Transverse colon (tissue), 4 donors: ENCODE data around the gene USP8. TPM values are rescaled to one million over a fixed set of nuclear protein-coding genes. Genes with fewer than 3 reads are reported as not detected.

Source experiments
- DNase-seq: peaks from one replicate; pipeline ENCODE4 v3.0.0-alpha.2; 2019
- H3K27ac ChIP-seq, 4 donors: fragments of 200-600 bp; sonication (generic); 2 replicates each; pipeline ENCODE4 v1.5.1; 2016 to 2018; ENCODE audit warnings: inconsistent platforms in 4 of 4
- H3K27me3 ChIP-seq: fragments of 200-600 bp; sonication (generic); 2 replicates; pipeline ENCODE4 v1.5.1; 2017; ENCODE audit warnings: inconsistent platforms
- H3K36me3 ChIP-seq, 4 donors: fragments of 200-600 bp; sonication (generic); 2 replicates each; pipeline ENCODE4 v1.5.1; 2017 to 2019; ENCODE audit warnings: inconsistent platforms in 4 of 4
- H3K4me1 ChIP-seq, 4 donors: fragments of 200-600 bp; sonication (generic); 2 replicates each; pipeline ENCODE4 v1.5.1; 2017 to 2020; ENCODE audit warnings: inconsistent platforms in 4 of 4
- H3K4me3 ChIP-seq, 4 donors: fragments of 200-600 bp; sonication (generic); 1 replicate in 1 of 4; 2 replicates in 3 of 4; pipeline versions ENCODE4 v1.5.1 to v1.6.1; 2017 to 2019; ENCODE audit warnings: inconsistent platforms in 4 of 4
- H3K9me3 ChIP-seq, 2 donors: fragments of 200-600 bp; sonication (generic); 2 replicates each; pipeline ENCODE4 v1.5.1; 2017 to 2019; ENCODE audit warnings: inconsistent platforms in 2 of 2
- CTCF ChIP-seq, 5 experiments: fragments of 200-600 bp in 3 of 5; fragments of 450-650 bp in 2 of 5; sonication (generic) in 3 of 5; IDR thresholded peaks; 1 replicate in 2 of 5; 2 replicates in 3 of 5; pipeline ENCODE4 v1.5.1; 2016 to 2017; ENCODE audit warnings: antibody characterized with exemption in 5 of 5, inconsistent platforms in 3 of 5, mild to moderate bottlenecking in 2 of 5, moderate library complexity in 1 of 5
- EP300 ChIP-seq: sonication (generic); formaldehyde crosslinking; IDR thresholded peaks from one replicate; pipeline ENCODE4 v1.6.1; 2017; ENCODE audit warnings: antibody characterized with exemption, low read depth
- POLR2A ChIP-seq: fragments of 450-650 bp; IDR thresholded peaks from one replicate; pipeline ENCODE4 v1.6.1; 2016; ENCODE audit warnings: antibody characterized with exemption, mild to moderate bottlenecking, moderate library complexity
- POLR2AphosphoS5 ChIP-seq, 3 donors: sonication (generic); formaldehyde crosslinking; IDR thresholded peaks; one replicate each; pipeline ENCODE4 v1.6.1; 2016; ENCODE audit warnings: antibody characterized with exemption in 3 of 3
- WGBS, 2 donors: methylation state at CpG; one replicate each; pipeline ENCODE4 v1.1.5; 2018; ENCODE audit warnings: low coverage in 1 of 2; 5-methylcytosine and 5-hydroxymethylcytosine counted together
- in situ Hi-C, 4 donors: fragments of 200-750 bp; cut with MboI; loops; one replicate each; pipeline versions ENCODE4 v1.15.0 to v1.15.1; 2017; ENCODE audit warnings: low sequenced_read_pairs in 3 of 4, low pct_ligation_motif_present in 1 of 4, low pct_unique_long_range_greater_than_20kb in 1 of 4
- intact Hi-C: fragments of 100-400 bp; cut with DNase I; formaldehyde crosslinking; loops from one replicate; pipeline ENCODE4 v1.15.1; 2023; ENCODE audit warnings: low total_unique reads
- total RNA-seq, 4 donors: library from RNA; depleted of rRNA; stranded (reverse); fragments of >200 nt; gene quantifications; one replicate each; pipeline ENCODE4 v1.1.0, GENCODE V29; 2016

Gene USP8
- total RNA-seq, 4 donors from 2014 or later = 17.9 to 102 (median 68.9) TPM

GRCh38 chr15:50435772-50436171, 11.6 kb downstream of the USP8 start:
- Histone ChIP-seq H3K4me1 (peaks cover 0 to 18% (median under 1%) of the 10 kb centered on the region in 4 donors), H3K4me3 (no peak overlapping the region), H3K9me3 (no peaks in the 10 kb centered on the region), H3K27ac (no peak overlapping the region), H3K27me3 (no peaks in the 10 kb centered on the region), H3K36me3 (peaks cover 0 to 19% (median 6%) of the 10 kb centered on the region in 4 donors)
- WGBS, 2 donors = 64 to 66% methylated on average over 2 of the region's 2 CpGs
- in situ Hi-C loops (no loop called here), intact Hi-C loops (no loop called here)
- TF ChIP-seq CTCF (IDR thresholded peaks at IDR 0.05) (no peak), EP300 (no peak), POLR2A (no peak), POLR2AphosphoS5 (IDR thresholded peaks at IDR 0.05) (no peak)
- DNase-seq = no peak

GRCh38 chr15:50438251-50438650, 14.0 kb downstream of the USP8 start:
- TF ChIP-seq CTCF (IDR thresholded peaks at IDR 0.05) (no peak), POLR2A (no peak), POLR2AphosphoS5 (IDR thresholded peaks at IDR 0.05) (no peak), EP300 (no peak)
- H3K27me3 ChIP-seq = no peaks in the 10 kb centered on the region
- H3K4me1 ChIP-seq = peaks cover 0 to 18% (median 0%) of the 10 kb centered on the region in 4 donors
- DNase-seq = no peak
- H3K27ac ChIP-seq = no peak overlapping the region
- 91 to 95% methylated on average over 6 to 8 of the region's 8 CpGs for WGBS, 2 donors
- in situ Hi-C loops = no loop called here
- intact Hi-C loops = no loop called here
- H3K36me3 ChIP-seq = peaks cover 0 to 24% (median 12%) of the 10 kb centered on the region in 4 donors
- no peaks in the 10 kb centered on the region for H3K9me3 ChIP-seq
- H3K4me3 ChIP-seq = no peak overlapping the region

GRCh38 chr15:50440932-50441331, 16.7 kb downstream of the USP8 start:
- peaks cover 0 to 40% (median 18%) of the 10 kb centered on the region in 4 donors for H3K36me3 ChIP-seq
- intact Hi-C loops (no loop called here), in situ Hi-C loops (no loop called here)
- no peak overlapping the region for H3K4me3 ChIP-seq
- WGBS, 2 donors = 96% methylated on average over 4 to 5 of the region's 5 CpGs
- no peaks in the 10 kb centered on the region for H3K27me3 ChIP-seq
- H3K27ac ChIP-seq = no peak overlapping the region
- H3K4me1 ChIP-seq = peaks cover 0 to 6% (median 0%) of the 10 kb centered on the region in 4 donors
- TF ChIP-seq CTCF (IDR thresholded peaks at IDR 0.05) (no peak), EP300 (no peak), POLR2AphosphoS5 (IDR thresholded peaks at IDR 0.05) (no peak), POLR2A (no peak)
- DNase-seq = no peak
- no peaks in the 10 kb centered on the region for H3K9me3 ChIP-seq

GRCh38 chr15:50452927-50453326, 28.7 kb downstream of the USP8 start:
- Histone ChIP-seq H3K4me3 (no peak overlapping the region), H3K27ac (no peak overlapping the region), H3K36me3 (peaks cover 0 to 41% (median 20%) of the 10 kb centered on the region in 4 donors), H3K4me1 (no peaks in the 10 kb centered on the region), H3K27me3 (no peaks in the 10 kb centered on the region), H3K9me3 (no peaks in the 10 kb centered on the region)
- in situ Hi-C loops (loop anchor here in 1 of 4 donors (25.0 kb wide), 1 partner anchor 459 kb away; the partner anchor contains the start of gene AP4E1), intact Hi-C loops (no loop called here)
- no peak for TF ChIP-seq CTCF (IDR thresholded peaks at IDR 0.05)
- TF ChIP-seq POLR2A = no peak
- TF ChIP-seq EP300 = no peak
- TF ChIP-seq POLR2AphosphoS5 (IDR thresholded peaks at IDR 0.05) = no peak
- no peak for DNase-seq
